OCI-M2 (cell line): Measurements from ENCODE around the gene PTPRF.

Experiments used
- DNase-seq: peaks from one replicate; lab custom pipeline; 2025; ENCODE audit not compliant: unreplicated experiment; lab: John Stamatoyannopoulos, UW

PTPRF gene

DNA sequence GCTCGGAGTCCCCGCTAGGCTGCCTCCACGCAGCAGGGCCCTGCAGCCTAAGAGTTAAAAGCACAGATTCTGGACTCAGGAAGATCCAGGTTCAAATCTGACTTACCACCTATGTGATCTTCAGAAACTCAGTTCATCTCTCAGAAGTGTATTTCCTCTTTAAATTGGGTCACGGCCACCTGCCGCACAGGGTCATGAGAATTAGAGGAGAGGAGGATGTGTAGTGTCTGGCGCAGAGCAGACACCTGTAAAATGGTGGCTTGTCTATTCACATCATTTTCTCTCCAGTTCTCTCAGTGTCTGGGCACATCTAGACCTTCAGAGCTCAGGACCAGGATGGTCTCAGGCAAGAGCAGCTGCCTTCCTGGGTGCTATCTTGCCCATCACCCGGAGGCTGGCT lies 45.8 kb downstream of the PTPRF start:
- DNase-seq, result no peak

DNA sequence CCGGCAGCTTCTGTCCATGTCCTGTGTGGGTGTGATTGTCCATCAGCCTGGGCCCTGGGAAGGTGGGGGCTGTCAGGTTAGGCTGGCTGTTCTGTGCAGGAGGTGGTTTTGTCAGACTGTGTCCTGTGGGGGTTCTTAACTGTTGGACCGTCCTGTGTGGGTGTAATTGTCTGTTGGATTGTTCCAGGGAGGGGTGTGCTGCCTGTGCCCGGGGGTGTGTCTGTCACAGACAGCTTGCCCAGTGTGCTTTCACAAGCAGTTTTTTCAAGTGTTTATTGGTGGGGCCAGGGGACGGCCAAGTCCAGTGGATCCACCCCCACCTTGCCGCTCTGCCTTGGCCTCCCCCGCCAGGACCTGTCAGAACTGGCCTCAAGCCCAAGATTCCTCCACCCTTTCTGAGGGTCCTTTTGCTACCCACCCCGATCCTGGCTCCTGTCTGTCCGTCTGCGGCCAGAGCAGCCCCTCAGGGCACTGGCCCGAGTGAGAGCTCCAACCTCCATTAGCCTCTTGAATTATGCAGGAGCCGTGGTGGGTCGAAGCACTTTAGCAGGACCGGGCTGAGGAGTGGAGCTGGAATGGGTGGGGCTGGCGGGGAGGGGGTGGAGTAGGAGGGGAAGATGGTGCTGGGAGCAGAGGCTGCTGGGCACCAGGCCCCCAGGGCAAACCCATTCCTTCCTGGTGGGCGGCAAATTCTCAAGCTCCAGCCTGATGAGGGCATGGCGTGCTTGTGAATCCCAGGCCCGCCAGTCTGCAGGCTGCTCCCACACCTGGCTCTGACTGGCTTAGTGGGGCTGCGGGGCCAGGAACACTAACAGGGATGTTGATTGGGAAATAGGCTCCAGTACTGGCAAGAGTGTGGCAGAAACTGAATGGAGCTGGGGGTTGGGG lies 47.2 kb downstream of the PTPRF start:
- no peak for DNase-seq

DNA sequence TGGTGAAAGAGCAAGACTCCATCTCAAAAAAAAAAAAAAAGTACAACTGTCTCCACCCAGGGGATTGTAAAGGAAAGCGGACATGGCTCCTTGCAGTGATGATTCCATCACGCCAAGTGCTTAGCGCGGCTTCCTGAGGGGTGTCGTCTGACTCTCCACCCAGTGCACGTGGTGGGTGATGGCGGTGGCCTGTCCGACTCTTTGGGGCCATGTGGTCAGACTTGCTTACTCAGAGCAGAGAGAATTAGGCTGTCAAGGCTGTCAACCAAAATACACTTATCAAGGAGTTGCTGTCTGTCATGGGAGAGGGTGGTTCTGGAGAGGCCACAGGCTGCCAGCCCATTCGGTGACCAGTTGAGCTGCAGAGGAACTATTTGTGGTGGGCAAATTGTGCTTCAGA lies 49.4 kb downstream of the PTPRF start:
- no peak for DNase-seq

DNA sequence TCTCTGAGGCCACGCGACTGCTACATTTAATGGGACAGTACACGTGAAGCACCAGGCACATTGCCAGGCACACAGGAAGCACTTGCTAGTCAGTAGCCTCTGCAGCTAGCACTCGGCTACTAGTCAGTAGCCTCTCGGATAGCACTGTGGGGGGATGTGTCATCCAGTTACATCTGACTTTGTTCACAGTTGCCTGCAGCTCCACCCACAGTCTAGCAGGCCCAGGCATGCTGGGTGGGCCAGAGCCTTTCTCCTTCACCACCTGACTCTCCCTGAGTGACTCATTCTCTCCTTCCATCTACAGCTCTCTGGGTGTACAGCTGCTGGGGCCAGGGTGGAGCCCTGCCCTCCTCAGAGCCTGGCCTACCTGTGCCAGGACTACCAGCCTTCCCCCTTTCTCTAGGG lies 51.5 kb downstream of the PTPRF start:
- DNase-seq, result no peak

DNA sequence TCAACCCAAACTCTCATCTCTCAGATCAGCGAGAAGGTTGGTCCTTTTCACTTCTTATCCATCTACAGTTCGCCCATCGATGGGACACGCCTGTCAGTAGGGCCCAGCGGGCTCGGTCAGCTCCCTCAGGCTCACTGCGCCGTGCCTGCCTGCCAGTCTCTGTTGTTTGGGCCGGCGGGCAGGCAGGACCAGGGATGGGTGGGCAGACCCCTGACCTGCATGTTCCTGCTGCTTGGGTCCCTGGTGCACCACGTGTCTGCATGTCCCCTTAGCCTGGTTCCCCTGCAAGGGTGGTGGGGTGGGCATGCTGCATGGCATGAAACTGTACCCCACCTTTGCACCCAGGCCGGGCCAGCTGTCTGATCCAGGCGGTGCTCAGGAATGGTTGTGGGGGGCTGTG lies 52.4 kb downstream of the PTPRF start:
- no peak for DNase-seq

DNA sequence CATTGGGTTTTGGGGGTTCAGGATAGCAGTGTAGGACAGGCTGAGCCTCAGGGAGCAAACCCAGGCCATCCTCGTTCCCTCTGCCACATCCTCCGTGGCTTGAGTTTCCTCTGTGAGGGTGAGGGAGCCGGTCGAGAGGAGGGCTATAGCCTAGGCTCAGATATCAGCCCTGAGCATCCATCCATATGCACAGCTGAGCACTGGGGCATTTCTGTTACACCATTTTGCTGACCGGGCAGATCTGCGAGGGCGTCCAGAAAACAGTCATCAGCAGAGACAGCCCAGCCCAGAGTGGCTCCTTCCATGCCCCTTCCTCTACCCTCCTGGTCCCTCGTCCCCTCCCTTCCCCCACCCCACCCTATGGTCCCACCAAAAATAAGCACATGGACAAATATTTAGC lies 53.5 kb downstream of the PTPRF start:
- DNase-seq, result no peak

DNA sequence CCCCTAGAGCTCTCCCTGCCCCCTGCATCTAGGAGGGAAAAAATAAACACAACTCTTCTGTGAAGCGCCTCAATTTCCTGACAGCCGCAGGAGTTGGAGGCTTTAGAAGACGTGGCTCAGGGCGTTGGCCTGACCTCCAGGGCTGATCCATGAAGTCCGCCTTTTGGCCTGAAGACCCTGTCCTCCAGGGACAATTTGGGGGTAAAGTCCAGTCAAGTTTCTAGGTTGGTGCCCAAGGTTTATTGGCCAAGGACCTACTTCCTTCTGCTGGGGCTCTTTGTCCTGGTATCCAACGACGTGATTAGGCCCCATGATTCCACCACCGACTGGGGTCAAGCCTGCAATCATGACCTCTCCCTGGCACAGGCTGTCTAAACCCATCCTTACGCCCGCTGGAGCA lies 54.9 kb downstream of the PTPRF start:
- DNase-seq, result no peak

DNA sequence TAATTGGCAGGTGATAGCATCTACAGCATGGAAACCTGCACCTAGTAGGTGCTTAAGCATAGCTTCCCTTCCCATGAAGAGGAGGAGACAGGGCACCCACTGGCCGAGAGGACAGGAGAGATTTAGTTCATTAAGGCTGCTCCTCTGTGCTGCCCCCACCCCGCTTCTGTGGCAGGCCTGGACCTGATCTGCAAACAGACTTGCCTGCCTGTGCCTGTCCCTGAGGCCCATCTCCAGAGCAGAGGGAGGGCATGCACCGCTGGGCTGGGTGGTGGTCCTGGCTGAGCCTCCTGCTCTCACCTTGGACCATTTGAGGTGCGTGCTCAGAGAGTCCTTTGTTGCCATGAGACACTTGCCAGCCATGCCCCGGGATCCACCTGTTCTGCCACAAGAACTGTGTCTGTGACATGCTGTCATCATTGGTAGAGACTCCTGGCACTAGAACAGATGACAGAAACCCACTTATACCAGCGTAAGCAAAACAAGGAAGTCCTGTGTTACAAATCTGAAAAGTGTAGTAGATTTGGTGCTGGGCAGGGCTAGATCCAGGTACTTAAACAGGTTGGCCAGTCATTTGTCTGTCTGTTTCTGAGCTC lies 55.6 kb downstream of the PTPRF start:
- no peak for DNase-seq

DNA sequence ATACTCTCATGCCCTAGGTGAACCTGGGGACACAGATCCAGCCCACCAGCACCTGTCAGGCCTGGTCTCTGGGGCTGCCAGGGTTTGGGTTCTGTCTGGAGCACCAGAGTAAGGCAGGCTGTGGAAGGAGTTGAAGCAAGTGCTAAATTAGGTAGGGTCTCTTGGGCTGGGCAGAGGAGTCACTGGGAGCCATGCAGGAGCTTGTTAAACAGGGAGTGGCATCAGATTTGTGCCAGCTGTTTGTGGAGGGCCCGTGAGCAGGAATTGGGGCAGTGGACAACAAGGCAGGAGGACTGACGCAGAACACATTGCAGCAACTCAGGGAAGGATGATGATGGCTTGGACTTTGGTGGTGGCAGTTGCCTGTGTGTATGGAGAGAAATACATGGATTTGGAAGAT lies 56.3 kb downstream of the PTPRF start:
- DNase-seq, result no peak

DNA sequence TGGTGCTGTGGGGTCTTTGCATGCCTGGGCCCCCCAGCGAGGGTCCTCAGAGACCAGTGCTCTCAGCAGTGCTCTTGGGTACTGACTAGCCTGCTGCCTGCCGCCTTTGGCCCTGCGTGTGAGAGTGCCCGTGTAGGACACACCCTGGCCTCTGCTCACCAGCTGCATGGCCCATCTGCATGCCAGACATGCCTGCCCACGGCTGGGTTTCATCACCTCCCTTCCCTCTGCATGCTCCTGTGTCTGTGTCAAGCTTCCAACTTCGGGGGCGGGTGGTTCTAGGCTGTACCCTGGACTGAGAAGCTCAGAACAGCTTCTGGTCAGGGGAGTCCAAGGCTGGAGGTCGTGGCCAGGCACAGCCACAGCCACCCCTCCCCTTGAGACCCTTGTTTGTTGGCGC lies 56.9 kb downstream of the PTPRF start:
- no peak for DNase-seq

DNA sequence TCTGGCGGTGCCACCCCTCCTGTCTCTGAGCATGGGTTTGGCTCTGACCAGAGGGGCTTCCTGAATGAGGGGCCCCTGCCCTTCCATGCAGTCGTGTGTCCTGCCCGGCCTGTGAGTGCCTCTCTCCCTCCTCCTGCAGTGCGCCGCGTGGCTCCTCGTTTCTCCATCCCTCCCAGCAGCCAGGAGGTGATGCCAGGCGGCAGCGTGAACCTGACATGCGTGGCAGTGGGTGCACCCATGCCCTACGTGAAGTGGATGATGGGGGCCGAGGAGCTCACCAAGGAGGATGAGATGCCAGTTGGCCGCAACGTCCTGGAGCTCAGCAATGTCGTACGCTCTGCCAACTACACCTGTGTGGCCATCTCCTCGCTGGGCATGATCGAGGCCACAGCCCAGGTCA lies 57.9 kb downstream of the PTPRF start:
- DNase-seq, result no peak

DNA sequence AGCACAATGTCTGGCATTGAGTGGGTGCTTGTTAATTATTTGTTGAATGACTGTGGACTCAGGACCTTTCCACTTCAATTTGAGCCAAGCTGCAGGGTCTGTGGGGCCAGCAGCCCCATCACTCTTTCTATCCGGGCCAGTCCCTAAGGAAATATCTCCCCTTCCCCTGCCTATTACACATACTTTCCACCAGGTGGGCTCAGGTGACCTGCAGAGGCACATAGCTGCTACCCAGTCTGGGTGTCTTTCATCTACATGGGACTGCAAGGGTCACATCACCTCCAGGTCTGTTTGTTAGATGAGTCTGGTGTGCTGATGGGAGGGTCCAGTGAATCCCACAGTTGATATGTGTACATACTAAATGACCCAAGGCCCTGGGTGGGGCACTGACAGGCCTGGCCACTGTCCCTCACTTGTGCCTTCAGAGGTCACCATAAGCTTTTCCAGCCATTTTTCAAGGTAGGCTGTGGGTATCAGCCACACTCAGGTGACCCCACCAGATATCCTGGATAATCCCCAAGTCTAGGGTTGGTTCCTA lies 59.8 kb downstream of the PTPRF start:
- DNase-seq, result no peak

DNA sequence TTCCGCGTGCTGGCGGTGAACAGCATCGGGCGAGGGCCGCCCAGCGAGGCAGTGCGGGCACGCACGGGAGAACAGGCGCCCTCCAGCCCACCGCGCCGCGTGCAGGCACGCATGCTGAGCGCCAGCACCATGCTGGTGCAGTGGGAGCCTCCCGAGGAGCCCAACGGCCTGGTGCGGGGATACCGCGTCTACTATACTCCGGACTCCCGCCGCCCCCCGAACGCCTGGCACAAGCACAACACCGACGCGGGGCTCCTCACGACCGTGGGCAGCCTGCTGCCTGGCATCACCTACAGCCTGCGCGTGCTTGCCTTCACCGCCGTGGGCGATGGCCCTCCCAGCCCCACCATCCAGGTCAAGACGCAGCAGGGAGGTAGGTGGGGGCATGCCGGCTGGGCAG lies 60.5 kb downstream of the PTPRF start:
- DNase-seq, result no peak

DNA sequence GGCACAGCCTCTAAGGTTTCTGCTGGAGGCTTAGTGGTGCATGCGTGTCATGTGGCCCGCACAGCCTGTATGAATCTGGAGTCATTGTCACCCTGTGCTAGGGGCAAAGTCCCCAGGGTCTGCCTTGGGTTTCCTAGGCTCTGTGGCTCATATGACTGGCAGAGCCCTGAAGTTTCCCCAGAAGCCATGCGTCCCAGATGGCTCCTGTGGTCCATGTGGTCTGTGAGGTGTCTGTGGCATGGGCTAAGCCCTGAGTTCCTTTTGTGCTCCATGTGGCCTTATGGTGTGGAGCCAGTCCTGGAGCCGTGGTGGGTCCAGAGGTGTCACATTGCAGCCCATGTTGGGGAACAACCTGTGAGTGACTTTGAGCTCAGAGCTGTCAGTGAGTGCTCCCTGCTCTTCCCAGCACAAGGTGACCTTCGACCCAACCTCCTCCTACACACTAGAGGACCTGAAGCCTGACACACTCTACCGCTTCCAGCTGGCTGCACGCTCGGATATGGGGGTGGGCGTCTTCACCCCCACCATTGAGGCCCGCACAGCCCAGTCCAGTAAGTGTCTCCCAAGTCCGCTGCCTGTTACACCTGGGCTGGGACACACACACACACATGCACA lies 61.5 kb downstream of the PTPRF start:
- no peak for DNase-seq

DNA sequence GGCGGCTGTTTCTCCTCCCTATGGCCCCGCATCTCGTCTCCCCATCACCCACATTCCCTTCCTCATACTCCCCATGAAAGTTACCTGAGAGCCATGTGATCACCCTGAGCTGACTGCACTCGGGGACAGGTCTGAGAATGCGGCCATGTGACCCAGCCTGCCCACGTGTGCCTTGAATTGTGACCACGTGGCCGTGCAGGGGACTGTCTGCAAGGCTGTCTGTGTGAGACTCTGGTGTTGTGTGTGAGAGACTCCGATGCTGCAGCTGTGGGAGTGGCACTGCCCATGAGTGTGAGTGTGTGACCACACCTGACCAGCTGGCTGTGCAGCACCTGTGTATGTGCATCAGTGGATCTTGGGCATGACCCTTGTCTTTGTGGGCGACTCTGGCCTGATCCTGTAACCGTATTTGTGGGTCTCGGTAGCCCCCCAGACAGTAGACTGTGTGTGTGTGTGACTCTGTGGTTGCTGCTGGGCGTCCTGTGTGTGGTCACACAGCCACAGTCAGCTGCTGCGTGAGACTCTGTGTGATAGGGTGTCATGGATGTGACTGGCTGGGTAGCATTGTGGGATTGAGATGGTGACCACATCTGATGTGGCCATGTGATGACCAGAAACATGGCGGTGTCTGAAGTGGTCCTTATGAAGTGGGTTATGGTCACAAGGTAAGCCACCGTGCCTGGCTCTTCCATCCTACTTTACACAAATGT lies 62.4 kb downstream of the PTPRF start:
- DNase-seq, result no peak

DNA sequence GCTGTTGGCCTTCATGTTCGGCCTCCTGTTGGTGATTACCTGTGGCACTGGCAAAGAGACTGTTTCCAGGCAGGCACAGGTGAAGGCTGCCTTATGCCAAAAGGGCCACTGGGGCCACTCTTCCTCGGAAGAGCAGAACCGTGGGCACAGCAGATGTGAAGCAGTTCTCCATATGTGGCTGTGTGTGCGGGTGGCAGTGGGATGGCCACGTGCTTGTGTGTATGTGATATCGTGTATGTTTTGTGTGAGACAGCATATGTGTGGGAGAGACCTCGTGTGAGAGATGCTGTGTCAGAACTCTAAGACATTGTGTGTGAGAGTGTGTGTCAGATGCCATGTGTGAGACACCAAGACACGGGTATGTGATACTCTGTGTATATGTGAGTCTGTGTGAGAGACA lies 65.9 kb downstream of the PTPRF start:
- no peak for DNase-seq

DNA sequence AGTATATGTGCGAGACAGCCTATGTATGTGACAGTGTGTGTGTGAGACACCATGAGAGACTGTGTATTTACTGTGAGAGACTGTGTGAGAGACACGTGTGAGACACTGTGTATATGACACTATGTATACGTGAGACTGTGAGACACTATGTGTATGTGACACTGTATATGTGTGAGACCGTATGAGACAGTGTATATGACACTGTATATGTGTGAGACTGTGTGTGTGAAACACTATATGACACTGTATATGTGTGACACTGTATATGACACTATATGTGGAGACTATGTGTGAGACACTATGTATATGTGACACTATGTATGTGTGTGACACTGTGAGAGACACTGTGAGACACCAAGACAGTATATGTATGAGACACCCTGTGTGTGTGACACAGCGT lies 66.3 kb downstream of the PTPRF start:
- no peak for DNase-seq

DNA sequence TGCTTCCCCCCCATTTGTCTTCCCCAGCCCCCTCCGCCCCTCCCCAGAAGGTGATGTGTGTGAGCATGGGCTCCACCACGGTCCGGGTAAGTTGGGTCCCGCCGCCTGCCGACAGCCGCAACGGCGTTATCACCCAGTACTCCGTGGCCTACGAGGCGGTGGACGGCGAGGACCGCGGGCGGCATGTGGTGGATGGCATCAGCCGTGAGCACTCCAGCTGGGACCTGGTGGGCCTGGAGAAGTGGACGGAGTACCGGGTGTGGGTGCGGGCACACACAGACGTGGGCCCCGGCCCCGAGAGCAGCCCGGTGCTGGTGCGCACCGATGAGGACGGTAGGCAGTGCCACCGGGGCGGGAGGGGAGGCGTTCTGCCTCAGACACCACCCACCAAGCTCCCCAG lies 67.0 kb downstream of the PTPRF start:
- DNase-seq, result no peak

DNA sequence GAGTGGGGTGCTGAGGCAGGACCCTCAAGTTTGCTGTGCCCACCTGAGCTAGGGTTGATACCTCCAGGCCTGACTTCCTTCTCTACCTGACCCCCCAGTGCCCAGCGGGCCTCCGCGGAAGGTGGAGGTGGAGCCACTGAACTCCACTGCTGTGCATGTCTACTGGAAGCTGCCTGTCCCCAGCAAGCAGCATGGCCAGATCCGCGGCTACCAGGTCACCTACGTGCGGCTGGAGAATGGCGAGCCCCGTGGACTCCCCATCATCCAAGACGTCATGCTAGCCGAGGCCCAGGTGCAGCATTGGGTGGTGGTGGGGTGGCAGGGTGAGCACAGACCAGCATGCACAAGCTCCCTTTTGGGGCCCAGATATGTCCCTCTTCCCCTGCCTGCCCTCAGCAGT lies 67.9 kb downstream of the PTPRF start:
- DNase-seq, result no peak

DNA sequence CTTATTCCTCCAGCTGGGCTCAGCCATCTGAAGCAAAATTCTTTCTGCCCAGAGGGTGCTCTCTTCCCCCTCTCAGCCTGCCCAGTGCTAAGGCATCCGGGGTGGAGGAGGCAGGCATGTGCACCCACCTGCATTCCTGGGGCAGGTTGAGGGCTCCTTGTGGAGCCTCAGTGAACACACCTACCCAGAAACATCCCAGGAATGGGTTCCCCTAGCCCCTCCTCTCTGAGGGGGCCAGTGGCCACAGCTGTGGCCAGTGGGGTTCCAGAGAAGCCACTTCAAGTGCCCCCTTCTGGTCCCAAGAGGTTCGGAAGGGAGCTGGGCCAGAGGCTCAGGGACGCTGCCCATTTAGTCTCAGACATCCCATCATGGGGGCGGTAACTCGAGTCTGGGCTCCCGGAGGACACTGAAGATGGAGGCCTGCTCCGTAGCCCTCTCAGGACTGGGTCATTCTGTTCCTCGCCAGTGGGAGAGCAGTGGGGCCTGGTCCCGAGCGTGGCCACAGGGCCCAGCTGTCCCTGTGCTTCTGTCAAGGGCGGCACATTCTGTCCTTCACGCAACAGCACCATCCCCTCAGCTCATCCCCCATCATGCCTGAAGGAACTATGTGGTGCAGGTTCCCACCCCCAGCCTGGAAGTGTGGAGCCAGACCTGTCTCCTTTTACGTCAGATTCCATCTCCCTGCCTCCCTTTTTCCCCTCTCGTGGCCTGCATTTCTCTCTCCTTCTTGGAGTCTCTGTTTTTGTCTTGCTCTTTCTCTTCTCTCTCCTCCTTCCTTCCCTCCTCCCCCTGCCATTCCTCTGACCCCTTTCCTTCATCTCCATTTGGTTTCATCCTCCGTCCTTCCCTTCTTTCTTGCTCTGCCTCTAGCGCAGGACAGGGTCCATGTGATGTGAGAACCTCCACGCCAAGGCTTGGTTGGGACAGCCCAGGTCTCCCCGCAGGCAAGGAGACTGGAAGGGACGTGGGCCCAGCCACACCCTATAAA lies 69.6 kb downstream of the PTPRF start:
- no peak for DNase-seq
